OCI-LY7 (cell line): ENCODE data around the gene DYNC2H1. TPM values are rescaled to one million over a fixed set of nuclear protein-coding genes. Genes with fewer than 3 reads are reported as not detected.

Experiments used
- BruUV-seq: library from RNA; stranded (reverse); fragments of 400-500 nt; replicated peaks from 2 replicates; lab custom pipeline; 2021; lab: Mats Ljungman, UMichigan
- CTCF ChIA-PET: fragments of 300-600 bp; sonication (Branson Sonifier 250); formaldehyde crosslinking; loops from one replicate; lab custom pipeline; 2022; ENCODE audit warnings: antibody characterized with exemption; ENCODE audit not compliant: unreplicated experiment; lab: Charles Lee
- POLR2A ChIA-PET: fragments of 300-600 bp; sonication (Branson Sonifier 250); formaldehyde crosslinking; loops from one replicate; lab custom pipeline; 2022; ENCODE audit warnings: antibody characterized with exemption; lab: Charles Lee
- DNase-seq: peaks from one replicate; pipeline ENCODE4 v3.0.0-alpha.2; 2015; ENCODE audit warnings: low spot score
- H2AFZ ChIP-seq: fragments of 200-600 bp; sonication (generic), shearing (Covaris generic); 2 replicates; pipeline ENCODE4 v1.6.1; 2014; ENCODE audit warnings: mild to moderate bottlenecking, antibody characterized with exemption, low read length, moderate library complexity
- H3K27ac ChIP-seq: fragments of 200-600 bp; sonication (generic); 2 replicates; pipeline ENCODE4 v1.5.1; 2014; ENCODE audit warnings: mixed run types, low read depth, mild to moderate bottlenecking, moderate library complexity, low read length, inconsistent platforms; ENCODE audit not compliant: poor library complexity, severe bottlenecking
- H3K36me3 ChIP-seq: fragments of 200-600 bp; sonication (generic); 2 replicates; pipeline ENCODE4 v1.6.1; 2014; ENCODE audit warnings: mild to moderate bottlenecking, antibody characterized with exemption, low read length, moderate library complexity, mixed read lengths; ENCODE audit not compliant: insufficient read depth
- H3K4me1 ChIP-seq: fragments of 200-600 bp; sonication (generic); 2 replicates; pipeline ENCODE4 v1.5.1; 2014; ENCODE audit warnings: mild to moderate bottlenecking, low read length; ENCODE audit not compliant: insufficient read depth, poor library complexity, severe bottlenecking
- H3K4me2 ChIP-seq: fragments of 200-600 bp; sonication (generic); 2 replicates; pipeline ENCODE4 v1.6.1; 2014; ENCODE audit warnings: mild to moderate bottlenecking, low read length
- H3K4me3 ChIP-seq: fragments of 200-600 bp; sonication (generic); 2 replicates; pipeline ENCODE4 v1.5.1; 2014; ENCODE audit warnings: mild to moderate bottlenecking, low read depth, low read length; ENCODE audit not compliant: poor library complexity, severe bottlenecking
- H3K79me2 ChIP-seq: fragments of 200-600 bp; sonication (generic); 2 replicates; pipeline ENCODE4 v1.6.1; 2016; ENCODE audit warnings: low read depth, mild to moderate bottlenecking, low read length, moderate library complexity, mixed read lengths; ENCODE audit not compliant: insufficient read depth
- H3K9me2 ChIP-seq: fragments of 200-600 bp; sonication (generic); 2 replicates; pipeline ENCODE4 v1.6.1; 2016; ENCODE audit warnings: mild to moderate bottlenecking, low read length, mixed read lengths; ENCODE audit not compliant: insufficient read depth
- H3K9me3 ChIP-seq: fragments of 200-600 bp; sonication (generic); 2 replicates; pipeline ENCODE4 v1.6.1; 2014; ENCODE audit warnings: mild to moderate bottlenecking, mixed run types, low read length, mixed read lengths
- H4K20me1 ChIP-seq: fragments of 200-600 bp; sonication (generic); 2 replicates; pipeline ENCODE4 v1.6.1; 2014; ENCODE audit warnings: mild to moderate bottlenecking, antibody characterized with exemption, low read length, moderate library complexity, mixed read lengths; ENCODE audit not compliant: insufficient read depth
- CTCF ChIP-seq: fragments of 200-600 bp; sonication (generic); conservative IDR thresholded peaks from 2 replicates; pipeline ENCODE4 v1.5.1; 2014; ENCODE audit warnings: mild to moderate bottlenecking, antibody characterized with exemption, low read length, moderate library complexity, mixed read lengths
- EZH2phosphoT487 ChIP-seq: fragments of 200-600 bp; sonication (generic); IDR thresholded peaks from 2 replicates; pipeline ENCODE4 v1.6.1; 2018; ENCODE audit warnings: low read depth, borderline replicate concordance, mild to moderate bottlenecking, mixed run types, antibody characterized with exemption, low read length, moderate library complexity, mixed read lengths
- intact Hi-C: fragments of 100-400 bp; cut with micrococcal nuclease; formaldehyde crosslinking; loops from one replicate; pipeline ENCODE4 v1.10.0; 2022; ENCODE audit not compliant: unreplicated experiment
- total RNA-seq, 2 experiments: library from RNA; depleted of rRNA in 1 of 2; stranded (reverse); fragments of >200 nt in 1 of 2; shearing (Covaris generic) in 1 of 2; gene quantifications; 2 replicates each; pipeline ENCODE4 v1.2.3, GENCODE V29; 2014 to 2022

The DYNC2H1 gene
- total RNA-seq, 2 experiments from 2014 or later = 0.44 to 1.1 TPM

GRCh38 chr11:103354656-103355055 lies 245.4 kb downstream of the DYNC2H1 start:
- Histone ChIP-seq H3K9me3 (no peaks in the 10 kb centered on the region), H3K4me1 (no peaks in the 10 kb centered on the region), H3K9me2 (no peaks in the 10 kb centered on the region), H3K4me2 (no peak overlapping the region), H3K27ac (no peak overlapping the region), H4K20me1 (no peaks in the 10 kb centered on the region), H3K4me3 (no peak overlapping the region), H2AFZ (no peak overlapping the region), H3K36me3 (no peaks in the 10 kb centered on the region), H3K79me2 (no peaks in the 10 kb centered on the region)
- BruUV-seq = no TSS peak
- DNase-seq = no peak
- CTCF ChIA-PET = no interaction called here
- POLR2A ChIA-PET = interaction anchor here (0.6 to 0.7 kb wide), 2 partner anchors 41 to 86 kb away, joined by 3 read pairs; no protein-coding TSS in a partner anchor
- no peak for TF ChIP-seq EZH2phosphoT487
- TF ChIP-seq CTCF = no peak
- intact Hi-C loops = no loop called here

GRCh38 chr11:103358251-103358650 lies 249.0 kb downstream of the DYNC2H1 start:
- Histone ChIP-seq H3K9me3 (no peaks in the 10 kb centered on the region), H3K4me2 (no peak overlapping the region), H3K9me2 (no peaks in the 10 kb centered on the region), H3K27ac (no peak overlapping the region), H3K79me2 (no peaks in the 10 kb centered on the region), H3K4me3 (no peak overlapping the region), H3K4me1 (no peaks in the 10 kb centered on the region), H4K20me1 (no peaks in the 10 kb centered on the region), H2AFZ (no peak overlapping the region), H3K36me3 (no peaks in the 10 kb centered on the region)
- intact Hi-C loops = no loop called here
- ChIA-PET POLR2A (interaction anchor here (0.5 to 1.8 kb wide), 2 partner anchors 13 to 811 kb away, joined by 4 to 6 read pairs; no protein-coding TSS in a partner anchor), CTCF (no interaction called here)
- TF ChIP-seq EZH2phosphoT487 = no peak
- TF ChIP-seq CTCF = no peak
- no peak for DNase-seq
- BruUV-seq = no TSS peak

- Histone ChIP-seq H3K79me2 (no peaks in the 10 kb centered on the region), H3K9me2 (no peaks in the 10 kb centered on the region), H3K4me2 (no peak overlapping the region), H3K27ac (no peak overlapping the region), H4K20me1 (no peaks in the 10 kb centered on the region), H2AFZ (no peak overlapping the region), H3K9me3 (no peaks in the 10 kb centered on the region), H3K4me1 (no peaks in the 10 kb centered on the region), H3K36me3 (no peaks in the 10 kb centered on the region), H3K4me3 (no peak overlapping the region)
- no peak for DNase-seq
- intact Hi-C loops = no loop called here
- CTCF ChIA-PET = no interaction called here
- POLR2A ChIA-PET = no interaction called here
- no peak for TF ChIP-seq CTCF
- no peak for TF ChIP-seq EZH2phosphoT487
- BruUV-seq = no TSS peak
Measured at GRCh38 chr11:103359216-103359615, 250.0 kb downstream of the DYNC2H1 start.
